ENCODE measurements around the gene NUP54. TPM values are rescaled to one million over a fixed set of nuclear protein-coding genes. Genes with fewer than 3 reads are reported as not detected.

The NUP54 gene
- total RNA-seq, 6 donors from 2014 or later = 13.7 to 42.0 (median 29.4) TPM

DNA sequence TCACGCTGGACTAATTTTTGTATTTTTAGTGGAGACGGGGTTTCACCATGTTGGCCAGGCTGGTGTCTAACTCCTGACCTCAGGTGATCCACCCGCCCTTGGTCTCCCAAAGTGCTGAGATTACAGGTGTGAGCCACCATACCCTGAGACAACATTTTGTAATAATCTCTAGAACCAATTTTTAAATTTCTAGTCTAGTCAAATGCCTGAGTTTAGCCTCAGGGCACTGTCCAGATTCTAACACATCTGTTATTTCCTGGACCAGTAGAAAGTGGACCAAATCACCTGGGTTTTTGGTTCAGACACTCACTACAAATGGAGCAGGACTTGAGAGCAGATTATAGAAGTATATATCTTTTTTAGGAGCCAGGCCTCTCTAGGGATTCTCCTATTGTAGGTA lies 52.1 kb downstream of the NUP54 start:
- TF ChIP-seq POLR2AphosphoS5 (IDR thresholded peaks at IDR 0.05) (no peak), CTCF (IDR thresholded peaks at IDR 0.05) (no peak), EP300 (IDR thresholded peaks at IDR 0.05) (no peak), POLR2A (IDR thresholded peaks at IDR 0.05) (no peak)
- H3K27me3 ChIP-seq = no peaks in the 10 kb centered on the region
- DNase-seq (no peak), ATAC-seq (ENCODE audit: low FRiP score in 2 of 2) (no peak)
- no peaks in the 10 kb centered on the region for H3K4me1 ChIP-seq
- H3K4me3 ChIP-seq = no peak overlapping the region
- no peaks in the 10 kb centered on the region for H3K36me3 ChIP-seq
- WGBS, 2 donors = 89 to 94% methylated on average over 3 of the region's 3 CpGs
- H3K27ac ChIP-seq = no peak overlapping the region
- H3K9me3 ChIP-seq = no peaks in the 10 kb centered on the region

- TF ChIP-seq CTCF (IDR thresholded peaks at IDR 0.05) (no peak), EP300 (IDR thresholded peaks at IDR 0.05) (no peak), POLR2A (IDR thresholded peaks at IDR 0.05) (no peak), POLR2AphosphoS5 (IDR thresholded peaks at IDR 0.05) (no peak)
- DNase-seq (no peak), ATAC-seq (ENCODE audit: low FRiP score in 2 of 2) (no peak)
- Histone ChIP-seq H3K4me1 (peaks cover 0 to 2% (median 0%) of the 10 kb centered on the region in 4 donors), H3K27ac (no peak overlapping the region), H3K9me3 (no peaks in the 10 kb centered on the region), H3K27me3 (no peaks in the 10 kb centered on the region), H3K36me3 (no peaks in the 10 kb centered on the region), H3K4me3 (no peak overlapping the region)
These were observed 52.6 kb downstream of the NUP54 start for GRCh38 chr4:76095568-76095967.

GRCh38 chr4:76091052-76091451 lies 57.1 kb downstream of the NUP54 start:
- Histone ChIP-seq H3K9me3 (no peaks in the 10 kb centered on the region), H3K36me3 (no peaks in the 10 kb centered on the region), H3K4me1 (peaks cover 0 to 5% (median 0%) of the 10 kb centered on the region in 4 donors), H3K4me3 (no peak overlapping the region), H3K27ac (no peak overlapping the region), H3K27me3 (no peaks in the 10 kb centered on the region)
- TF ChIP-seq POLR2A (IDR thresholded peaks at IDR 0.05) = no peak
- no peak for TF ChIP-seq EP300 (IDR thresholded peaks at IDR 0.05)
- TF ChIP-seq POLR2AphosphoS5 (IDR thresholded peaks at IDR 0.05) = no peak
- no peak for TF ChIP-seq CTCF (IDR thresholded peaks at IDR 0.05)
- ATAC-seq (ENCODE audit: low FRiP score in 2 of 2) = no peak
- 87 to 90% methylated on average over 2 of the region's 2 CpGs for WGBS, 2 donors
- no peak for DNase-seq

DNA sequence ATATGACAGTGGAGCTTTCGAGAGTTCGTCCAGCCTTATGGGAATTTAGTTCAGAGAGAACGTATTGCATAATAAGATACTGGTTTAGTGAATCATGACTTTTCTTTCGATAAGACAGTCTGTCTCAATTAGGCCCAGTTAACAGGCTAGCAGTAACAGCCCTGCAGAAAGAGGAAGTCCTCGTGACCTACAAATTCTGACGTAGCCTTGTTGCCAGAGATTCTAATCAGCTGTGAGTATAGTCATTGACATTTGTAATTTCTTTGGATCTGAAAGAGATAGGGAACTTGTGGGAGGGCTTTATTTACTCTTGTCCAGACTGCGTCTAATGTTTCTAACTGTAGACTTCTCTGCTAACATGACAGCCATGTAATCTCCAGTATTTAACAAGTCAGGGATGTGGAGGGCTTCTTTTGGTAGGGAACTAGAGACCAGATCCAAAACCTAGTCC lies 57.9 kb downstream of the NUP54 start:
- Histone ChIP-seq H3K27me3 (no peaks in the 10 kb centered on the region), H3K9me3 (no peaks in the 10 kb centered on the region), H3K4me1 (peaks cover 0 to 5% (median 0%) of the 10 kb centered on the region in 4 donors), H3K36me3 (no peaks in the 10 kb centered on the region), H3K4me3 (no peak overlapping the region), H3K27ac (peak overlapping the region in 3 of 4 donors; percentile 20 to 55 (median 35))
- 35 to 36% methylated on average over 7 of the region's 7 CpGs for WGBS, 2 donors
- DNase-seq (peak in 1 of 2 donors; percentile 60), ATAC-seq (ENCODE audit: low FRiP score in 2 of 2) (peak; percentile 90 to 95)
- no peak for TF ChIP-seq CTCF (IDR thresholded peaks at IDR 0.05)
- peak in 1 of 4 donors; percentile 26 for TF ChIP-seq EP300 (IDR thresholded peaks at IDR 0.05)
- peak in 1 of 2 donors; percentile 28 for TF ChIP-seq POLR2AphosphoS5 (IDR thresholded peaks at IDR 0.05)
- TF ChIP-seq POLR2A (IDR thresholded peaks at IDR 0.05) = no peak

DNA sequence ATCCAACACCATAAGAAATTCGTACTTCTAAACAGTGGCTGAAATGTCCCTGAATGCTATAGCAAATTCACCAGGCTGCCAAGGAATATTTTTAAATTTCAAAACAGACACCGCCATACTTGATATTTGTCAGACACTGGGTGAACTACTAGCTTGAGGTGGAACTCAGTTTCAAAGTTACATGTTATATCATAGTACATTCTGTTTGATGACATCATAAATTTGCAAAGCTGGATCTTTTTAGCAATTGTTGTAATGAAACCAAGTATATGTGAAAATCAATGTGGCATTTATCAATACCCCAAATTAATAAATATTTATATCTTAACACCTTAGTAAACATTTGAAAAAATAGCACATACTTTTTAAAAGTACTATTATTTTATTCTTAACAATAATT lies 59.5 kb downstream of the NUP54 start:
- ATAC-seq (ENCODE audit: low FRiP score in 2 of 2) (no peak), DNase-seq (no peak)
- no peak overlapping the region for H3K27ac ChIP-seq
- peaks cover 0 to 5% (median 0%) of the 10 kb centered on the region in 4 donors for H3K4me1 ChIP-seq
- no peaks in the 10 kb centered on the region for H3K27me3 ChIP-seq
- 86 to 88% methylated on average over 2 of the region's 2 CpGs for WGBS, 2 donors
- H3K36me3 ChIP-seq = no peaks in the 10 kb centered on the region
- no peaks in the 10 kb centered on the region for H3K9me3 ChIP-seq
- TF ChIP-seq POLR2AphosphoS5 (IDR thresholded peaks at IDR 0.05) (no peak), POLR2A (IDR thresholded peaks at IDR 0.05) (no peak), EP300 (IDR thresholded peaks at IDR 0.05) (no peak), CTCF (IDR thresholded peaks at IDR 0.05) (no peak)
- no peak overlapping the region for H3K4me3 ChIP-seq
